Measurements from ENCODE around the gene CCDC190.

Gene CCDC190

DNA sequence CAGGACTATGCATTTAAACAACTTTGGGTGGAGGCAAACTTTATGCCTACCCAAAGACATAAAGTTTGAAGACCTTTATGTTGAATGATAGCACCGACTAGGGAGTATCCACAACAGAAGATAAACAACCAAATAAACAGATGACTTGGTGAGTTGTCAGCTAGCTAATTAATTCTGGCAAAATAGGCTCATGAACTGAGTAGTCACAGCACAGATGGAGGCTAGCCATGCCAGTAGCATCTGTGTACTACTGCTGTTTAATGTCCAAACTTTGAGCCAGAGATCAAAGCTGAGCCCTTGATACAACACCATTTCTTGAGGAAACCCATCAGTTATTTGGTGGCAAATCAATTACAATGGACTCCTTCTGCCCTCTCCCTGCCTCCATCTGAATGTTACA lies 40.3 kb upstream of the CCDC190 start:
- H3K27me3 ChIP-seq (ENCODE audit: control insufficient read depth, insufficient read depth, low read length, poor library complexity, severe bottlenecking): no peaks in the 10 kb centered on the region
- no peaks in the 10 kb centered on the region for H3K9me3 ChIP-seq (ENCODE audit: control insufficient read depth, low read length)
- no peak overlapping the region for H3K4me3 ChIP-seq (ENCODE audit: insufficient read depth, low read depth, low read length)
- H3K36me3 ChIP-seq (ENCODE audit: control insufficient read depth, insufficient read depth, low read length): no peaks in the 10 kb centered on the region
- WGBS, 2 experiments: 95% methylated on average over 1 of the region's 1 CpG; no CpG with 5 or more reads in 1 of the 2 experiments
- H3K4me1 ChIP-seq (ENCODE audit: control insufficient read depth, insufficient read depth, low read length): no peaks in the 10 kb centered on the region
- no peak overlapping the region for H3K27ac ChIP-seq (ENCODE audit: insufficient read depth, low read depth, low read length, poor library complexity, severe bottlenecking)

DNA sequence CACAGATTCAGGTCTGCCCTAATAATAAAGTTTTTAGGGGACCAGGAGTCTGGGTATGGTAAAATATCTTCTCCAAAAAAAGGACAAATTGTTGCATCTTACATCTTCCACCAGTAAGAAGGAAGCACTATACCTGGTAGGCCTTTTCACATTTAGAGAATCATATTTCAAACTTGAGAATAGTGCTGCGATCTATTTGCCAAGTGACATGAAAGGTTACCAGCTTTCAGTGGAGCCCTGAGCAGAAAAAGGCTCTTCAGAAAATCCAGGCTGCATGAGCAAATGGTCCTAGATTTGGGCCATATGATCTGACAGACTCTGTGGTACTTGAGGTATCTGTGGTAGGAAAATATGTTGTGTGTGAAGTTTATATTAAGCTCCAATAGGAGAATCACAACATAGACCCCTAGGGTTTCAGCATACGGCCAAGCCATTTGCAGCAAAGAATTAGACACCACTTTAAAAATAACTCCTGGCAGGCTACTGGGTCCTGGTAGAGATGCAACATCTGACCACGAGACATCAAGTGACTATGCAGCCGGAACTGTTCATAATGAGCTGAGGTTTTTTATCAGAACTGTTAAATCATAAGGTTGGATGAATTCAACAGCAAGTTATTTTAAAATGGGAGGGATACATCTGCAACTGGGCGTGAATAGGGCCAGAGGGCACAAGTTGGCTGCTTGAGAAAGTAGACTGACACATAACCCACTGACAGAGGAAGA lies 38.6 kb upstream of the CCDC190 start:
- H3K36me3 ChIP-seq (ENCODE audit: control insufficient read depth, insufficient read depth, low read length): no peaks in the 10 kb centered on the region
- H3K4me3 ChIP-seq (ENCODE audit: insufficient read depth, low read depth, low read length): no peak overlapping the region
- H3K9me3 ChIP-seq (ENCODE audit: control insufficient read depth, low read length): no peaks in the 10 kb centered on the region
- no peaks in the 10 kb centered on the region for H3K27me3 ChIP-seq (ENCODE audit: control insufficient read depth, insufficient read depth, low read length, poor library complexity, severe bottlenecking)
- H3K27ac ChIP-seq (ENCODE audit: insufficient read depth, low read depth, low read length, poor library complexity, severe bottlenecking): no peak overlapping the region
- 80 to 84% methylated on average over 5 of the region's 5 CpGs for WGBS, 2 experiments
- no peaks in the 10 kb centered on the region for H3K4me1 ChIP-seq (ENCODE audit: control insufficient read depth, insufficient read depth, low read length)

DNA sequence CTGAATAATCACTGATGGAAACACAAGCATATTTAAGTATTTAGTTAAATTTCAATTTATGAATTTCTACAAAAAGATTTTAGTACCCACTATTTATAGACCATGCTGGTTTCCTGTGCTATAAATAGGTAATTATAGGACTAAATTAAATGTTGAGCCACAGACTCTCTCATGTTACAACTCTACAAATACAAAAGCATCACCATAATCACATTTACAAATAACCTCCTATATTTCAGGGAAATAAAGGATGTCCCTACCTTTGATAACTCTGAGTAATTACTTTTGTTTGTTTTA lies 32.6 kb upstream of the CCDC190 start:
- H3K9me3 ChIP-seq (ENCODE audit: control insufficient read depth, low read length): no peaks in the 10 kb centered on the region
- no peaks in the 10 kb centered on the region for H3K36me3 ChIP-seq (ENCODE audit: control insufficient read depth, insufficient read depth, low read length)
- no peak overlapping the region for H3K27ac ChIP-seq (ENCODE audit: insufficient read depth, low read depth, low read length, poor library complexity, severe bottlenecking)
- H3K27me3 ChIP-seq (ENCODE audit: control insufficient read depth, insufficient read depth, low read length, poor library complexity, severe bottlenecking): no peaks in the 10 kb centered on the region
- H3K4me1 ChIP-seq (ENCODE audit: control insufficient read depth, insufficient read depth, low read length): no peaks in the 10 kb centered on the region
- no peak overlapping the region for H3K4me3 ChIP-seq (ENCODE audit: insufficient read depth, low read depth, low read length)

DNA sequence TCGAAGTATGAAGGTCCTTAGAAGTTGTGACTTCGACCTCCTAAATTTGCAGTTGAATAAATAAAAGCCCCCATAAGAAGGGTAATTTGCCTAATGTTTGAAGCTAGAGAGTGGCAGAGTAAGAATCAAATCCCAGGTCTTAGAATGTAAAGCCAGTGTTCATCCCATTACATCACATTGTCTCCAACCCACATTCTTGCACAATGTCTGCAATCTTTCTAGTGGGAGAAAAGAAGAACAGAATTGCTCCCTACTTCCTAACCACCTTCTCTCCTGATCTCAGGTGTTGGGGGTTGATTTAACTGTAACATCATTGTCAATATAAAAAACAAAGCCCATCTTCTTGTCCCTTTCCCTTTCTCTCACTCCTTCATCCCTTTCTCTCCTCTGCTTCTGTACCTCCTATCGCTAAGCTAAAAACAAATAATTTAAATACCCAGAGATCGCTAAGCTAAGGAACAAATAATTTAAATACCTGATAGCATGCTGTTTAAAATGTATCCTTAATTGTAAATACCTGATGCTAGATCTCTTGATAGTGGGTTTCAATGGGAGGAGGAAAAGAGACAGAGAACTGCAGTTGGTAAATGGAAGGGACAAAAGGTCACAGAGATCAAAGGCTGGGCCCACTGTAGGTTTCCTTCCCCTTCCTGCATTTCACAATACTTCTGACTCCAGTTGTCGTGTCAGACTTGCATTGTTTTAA lies 32.1 kb upstream of the CCDC190 start:
- WGBS, 2 experiments: 63 to 67% methylated on average over 3 to 5 of the region's 5 CpGs
- no peak overlapping the region for H3K27ac ChIP-seq (ENCODE audit: insufficient read depth, low read depth, low read length, poor library complexity, severe bottlenecking)
- no peaks in the 10 kb centered on the region for H3K36me3 ChIP-seq (ENCODE audit: control insufficient read depth, insufficient read depth, low read length)
- no peaks in the 10 kb centered on the region for H3K9me3 ChIP-seq (ENCODE audit: control insufficient read depth, low read length)
- no peaks in the 10 kb centered on the region for H3K4me1 ChIP-seq (ENCODE audit: control insufficient read depth, insufficient read depth, low read length)
- no peak overlapping the region for H3K4me3 ChIP-seq (ENCODE audit: insufficient read depth, low read depth, low read length)
- no peaks in the 10 kb centered on the region for H3K27me3 ChIP-seq (ENCODE audit: control insufficient read depth, insufficient read depth, low read length, poor library complexity, severe bottlenecking)

DNA sequence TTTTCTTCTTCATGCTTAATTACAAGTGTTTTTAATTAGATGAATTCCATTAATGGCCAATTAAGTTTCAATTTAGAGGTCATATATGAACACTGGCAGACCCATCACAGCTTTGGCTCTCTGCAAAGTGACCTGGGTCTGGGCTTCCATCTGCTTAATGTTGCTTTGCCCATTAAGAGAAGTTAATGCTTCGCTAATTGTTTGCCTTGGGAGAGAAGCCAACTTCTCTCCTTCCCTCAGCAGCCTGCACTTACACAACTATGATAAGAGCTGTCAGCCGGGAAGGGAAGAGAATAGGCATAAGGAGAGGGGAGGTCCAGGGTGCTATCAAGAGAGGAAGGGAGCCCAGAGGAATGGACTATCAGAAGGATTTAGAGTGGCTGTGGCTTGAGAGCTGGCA lies 29.0 kb upstream of the CCDC190 start:
- 94 to 100% methylated on average over 2 of the region's 2 CpGs for WGBS, 2 experiments
- Histone ChIP-seq H3K36me3 (ENCODE audit: control insufficient read depth, insufficient read depth, low read length) (no peaks in the 10 kb centered on the region), H3K27me3 (ENCODE audit: control insufficient read depth, insufficient read depth, low read length, poor library complexity, severe bottlenecking) (no peaks in the 10 kb centered on the region), H3K4me3 (ENCODE audit: insufficient read depth, low read depth, low read length) (no peak overlapping the region), H3K4me1 (ENCODE audit: control insufficient read depth, insufficient read depth, low read length) (no peaks in the 10 kb centered on the region), H3K9me3 (ENCODE audit: control insufficient read depth, low read length) (no peaks in the 10 kb centered on the region), H3K27ac (ENCODE audit: insufficient read depth, low read depth, low read length, poor library complexity, severe bottlenecking) (no peak overlapping the region)

DNA sequence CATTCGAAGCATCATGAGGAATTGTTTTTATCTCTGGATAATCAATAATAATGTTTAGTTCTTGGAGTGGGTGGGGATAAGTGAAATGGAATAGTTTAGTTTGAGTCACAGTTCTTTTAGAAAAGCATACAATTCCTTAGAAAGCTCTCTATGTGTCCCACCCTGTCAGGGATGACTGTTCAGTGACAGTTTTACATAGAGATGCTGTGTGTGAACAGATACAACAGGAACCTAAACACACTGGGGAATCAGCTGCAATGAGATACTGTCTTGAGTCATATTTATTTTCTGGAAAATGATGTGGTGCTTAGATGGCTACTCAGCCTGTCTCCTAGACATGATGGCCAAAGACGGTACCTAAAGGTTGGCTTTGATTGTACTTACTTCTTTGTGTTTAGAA lies 25.7 kb upstream of the CCDC190 start:
- Histone ChIP-seq H3K4me1 (ENCODE audit: control insufficient read depth, insufficient read depth, low read length) (no peaks in the 10 kb centered on the region), H3K4me3 (ENCODE audit: insufficient read depth, low read depth, low read length) (no peak overlapping the region), H3K27me3 (ENCODE audit: control insufficient read depth, insufficient read depth, low read length, poor library complexity, severe bottlenecking) (no peaks in the 10 kb centered on the region), H3K9me3 (ENCODE audit: control insufficient read depth, low read length) (no peaks in the 10 kb centered on the region), H3K27ac (ENCODE audit: insufficient read depth, low read depth, low read length, poor library complexity, severe bottlenecking) (no peak overlapping the region), H3K36me3 (ENCODE audit: control insufficient read depth, insufficient read depth, low read length) (no peaks in the 10 kb centered on the region)
- 93 to 95% methylated on average over 2 of the region's 2 CpGs for WGBS, 2 experiments

DNA sequence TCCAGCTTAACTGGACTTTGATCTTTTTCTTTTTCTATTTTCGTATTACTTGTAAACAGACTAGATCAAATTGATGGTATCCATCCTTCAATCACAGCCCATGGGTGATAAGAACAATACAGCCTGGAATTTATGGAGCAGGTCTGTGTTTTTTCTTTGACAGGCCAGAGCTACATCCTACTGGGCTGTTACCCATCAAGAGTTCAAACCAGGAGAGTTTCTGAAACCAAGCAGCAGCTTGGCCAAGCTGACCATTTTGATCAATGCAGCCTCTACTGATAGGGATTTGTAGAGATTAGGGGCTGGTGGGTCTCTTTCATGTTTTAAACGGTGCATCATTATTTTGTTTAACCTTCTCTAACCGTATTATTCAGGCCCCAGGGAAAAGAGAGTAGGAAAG lies 24.3 kb upstream of the CCDC190 start:
- WGBS, 2 experiments: 75 to 86% methylated on average over 1 to 3 of the region's 3 CpGs

DNA sequence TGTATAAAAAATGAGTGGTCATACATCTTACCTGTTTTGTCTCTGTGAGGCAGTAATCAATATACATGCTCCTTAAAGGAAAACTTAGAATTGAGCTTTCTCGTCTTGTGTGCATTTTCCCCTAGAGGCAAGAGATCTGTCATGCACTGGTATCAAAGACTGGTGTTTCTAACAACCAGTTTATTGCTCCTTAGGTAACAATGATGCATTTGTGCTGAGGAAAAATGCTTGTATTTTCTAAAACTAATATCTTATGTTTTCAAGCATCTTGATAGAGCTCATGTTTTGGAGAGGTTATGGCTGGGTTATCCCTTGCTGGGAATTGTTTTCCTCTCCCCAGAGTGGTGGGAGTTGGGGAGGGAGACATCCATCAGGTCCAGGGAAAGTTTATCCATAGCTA lies 23.9 kb upstream of the CCDC190 start:
- Histone ChIP-seq H3K27ac (ENCODE audit: insufficient read depth, low read depth, low read length, poor library complexity, severe bottlenecking) (no peak overlapping the region), H3K36me3 (ENCODE audit: control insufficient read depth, insufficient read depth, low read length) (no peaks in the 10 kb centered on the region), H3K9me3 (ENCODE audit: control insufficient read depth, low read length) (no peaks in the 10 kb centered on the region), H3K4me3 (ENCODE audit: insufficient read depth, low read depth, low read length) (no peak overlapping the region), H3K27me3 (ENCODE audit: control insufficient read depth, insufficient read depth, low read length, poor library complexity, severe bottlenecking) (no peaks in the 10 kb centered on the region), H3K4me1 (ENCODE audit: control insufficient read depth, insufficient read depth, low read length) (no peaks in the 10 kb centered on the region)
- WGBS, 2 experiments: 86 to 94% methylated on average over 1 of the region's 1 CpG

More for the DNA sequence above, 24.3 kb upstream of the CCDC190 start:
- H3K27me3 ChIP-seq (ENCODE audit: control insufficient read depth, insufficient read depth, low read length, poor library complexity, severe bottlenecking): no peaks in the 10 kb centered on the region
- no peaks in the 10 kb centered on the region for H3K4me1 ChIP-seq (ENCODE audit: control insufficient read depth, insufficient read depth, low read length)
- no peak overlapping the region for H3K4me3 ChIP-seq (ENCODE audit: insufficient read depth, low read depth, low read length)
- no peaks in the 10 kb centered on the region for H3K36me3 ChIP-seq (ENCODE audit: control insufficient read depth, insufficient read depth, low read length)
- H3K9me3 ChIP-seq (ENCODE audit: control insufficient read depth, low read length): no peaks in the 10 kb centered on the region
- H3K27ac ChIP-seq (ENCODE audit: insufficient read depth, low read depth, low read length, poor library complexity, severe bottlenecking): no peak overlapping the region

DNA sequence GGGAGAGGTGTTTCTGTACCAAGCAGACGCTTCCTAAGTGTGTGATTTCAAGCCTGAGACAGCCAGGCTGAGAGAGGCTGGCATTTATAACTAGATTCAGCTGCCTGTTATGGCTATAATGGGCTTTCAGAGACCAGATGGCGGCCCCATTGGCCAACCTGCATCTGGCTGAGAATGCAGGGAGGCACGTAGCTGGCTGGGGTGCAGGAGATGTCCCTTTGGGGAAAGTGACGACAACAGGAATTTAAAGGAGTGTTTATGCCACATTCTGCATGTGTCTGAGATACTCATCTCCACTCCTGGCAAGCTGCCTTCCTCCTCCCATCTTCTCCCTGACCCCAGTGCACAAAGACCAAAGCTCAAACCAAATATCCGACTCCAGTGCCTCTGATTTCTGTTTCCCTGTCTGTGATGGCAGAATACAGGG lies 21.3 kb upstream of the CCDC190 start:
- Histone ChIP-seq H3K9me3 (ENCODE audit: control insufficient read depth, low read length) (no peaks in the 10 kb centered on the region), H3K36me3 (ENCODE audit: control insufficient read depth, insufficient read depth, low read length) (no peaks in the 10 kb centered on the region), H3K27me3 (ENCODE audit: control insufficient read depth, insufficient read depth, low read length, poor library complexity, severe bottlenecking) (no peaks in the 10 kb centered on the region), H3K4me1 (ENCODE audit: control insufficient read depth, insufficient read depth, low read length) (no peaks in the 10 kb centered on the region), H3K4me3 (ENCODE audit: insufficient read depth, low read depth, low read length) (no peak overlapping the region), H3K27ac (ENCODE audit: insufficient read depth, low read depth, low read length, poor library complexity, severe bottlenecking) (no peak overlapping the region)
- 90 to 92% methylated on average over 5 of the region's 5 CpGs for WGBS, 2 experiments

DNA sequence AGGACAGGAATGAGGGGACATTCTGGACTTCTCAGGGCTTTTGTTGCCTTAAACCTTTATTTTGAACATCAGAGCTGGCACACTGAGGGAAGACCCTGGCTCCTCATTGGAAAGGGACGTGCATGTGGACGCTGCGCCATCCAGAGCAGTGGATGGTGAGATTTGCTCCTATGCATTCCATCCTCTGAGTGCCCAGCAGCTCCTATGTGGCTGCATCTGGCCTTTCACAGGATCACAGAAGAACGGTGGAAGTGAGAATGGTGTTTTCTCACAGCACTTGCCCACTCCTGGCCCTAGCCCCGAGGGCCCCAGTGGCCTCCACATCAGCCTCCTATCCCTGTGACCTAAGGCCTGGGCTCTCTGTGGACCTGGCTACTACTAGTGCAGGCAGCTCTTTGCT lies 20.6 kb upstream of the CCDC190 start:
- H3K4me1 ChIP-seq (ENCODE audit: control insufficient read depth, insufficient read depth, low read length): peaks cover 3% of the 10 kb centered on the region
- H3K27me3 ChIP-seq (ENCODE audit: control insufficient read depth, insufficient read depth, low read length, poor library complexity, severe bottlenecking): no peaks in the 10 kb centered on the region
- 91 to 92% methylated on average over 5 of the region's 5 CpGs for WGBS, 2 experiments
- H3K4me3 ChIP-seq (ENCODE audit: insufficient read depth, low read depth, low read length): no peak overlapping the region
- H3K36me3 ChIP-seq (ENCODE audit: control insufficient read depth, insufficient read depth, low read length): no peaks in the 10 kb centered on the region
- no peak overlapping the region for H3K27ac ChIP-seq (ENCODE audit: insufficient read depth, low read depth, low read length, poor library complexity, severe bottlenecking)
- no peaks in the 10 kb centered on the region for H3K9me3 ChIP-seq (ENCODE audit: control insufficient read depth, low read length)
